GM21529 (cell line): ENCODE measurements around the gene OPCML.

Source experiments
- ATAC-seq: cut with Tn5 transposase; IDR thresholded peaks from one replicate; pipeline ENCODE4 v1.9.1; 2021; ENCODE audit not compliant: unreplicated experiment

The OPCML gene

DNA sequence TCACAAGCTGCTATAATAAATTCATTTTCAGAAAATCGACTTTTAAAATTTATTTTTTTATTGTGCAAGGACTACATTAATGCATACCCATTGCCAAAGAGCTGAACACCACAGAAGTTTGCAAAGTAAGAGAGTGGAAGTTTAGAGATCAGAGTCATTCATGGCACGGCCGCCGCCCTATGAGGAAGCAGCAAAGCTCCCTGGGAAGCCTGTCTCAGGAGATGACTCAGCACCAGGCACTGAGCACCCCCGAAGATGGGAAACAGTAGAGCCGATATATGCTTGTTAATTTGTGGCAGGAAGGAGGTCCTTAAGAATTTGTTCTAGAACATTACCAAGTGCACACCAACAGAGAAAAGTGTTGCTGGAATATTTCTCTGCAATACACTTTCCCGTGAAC is 693.7 kb downstream of the OPCML start:
- no peak for ATAC-seq

DNA sequence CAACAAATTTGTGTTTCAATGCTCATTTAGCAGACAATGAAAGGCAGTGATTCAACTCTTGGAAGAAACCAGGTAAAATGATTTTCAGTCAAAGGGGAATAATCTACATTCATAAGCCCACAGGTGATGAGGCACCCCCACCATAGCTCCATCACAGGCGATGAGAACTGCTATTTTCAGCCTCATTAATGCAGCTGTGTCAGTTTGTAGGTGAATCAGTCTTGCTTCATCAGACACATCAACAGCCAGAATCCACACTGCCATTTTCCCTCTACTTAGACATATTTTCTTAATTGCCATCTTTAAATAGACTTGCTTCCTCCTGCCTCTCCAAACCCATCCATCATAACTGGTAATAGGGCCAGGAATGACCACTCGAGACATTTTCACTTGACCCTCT is 701.0 kb downstream of the OPCML start:
- ATAC-seq, result no peak

DNA sequence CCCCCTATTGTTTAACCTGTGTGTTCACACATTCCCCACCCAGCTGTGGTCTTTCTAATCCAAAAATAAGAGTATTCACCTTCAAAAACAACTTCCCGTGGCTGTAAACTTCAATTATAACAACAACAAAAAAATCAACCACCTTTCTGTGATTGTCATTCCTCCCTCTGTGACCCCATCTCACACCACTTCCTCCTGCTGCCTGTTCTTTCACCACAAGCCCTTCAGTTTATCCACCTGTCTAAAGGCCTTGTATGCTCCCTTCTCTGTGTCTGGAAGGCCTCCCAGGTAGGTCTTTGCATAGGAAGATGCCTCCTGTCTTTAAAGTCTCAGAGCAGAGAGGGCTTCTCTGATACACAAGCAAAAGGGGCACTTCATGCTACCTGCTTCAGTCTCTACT is 707.7 kb downstream of the OPCML start:
- no peak for ATAC-seq

DNA sequence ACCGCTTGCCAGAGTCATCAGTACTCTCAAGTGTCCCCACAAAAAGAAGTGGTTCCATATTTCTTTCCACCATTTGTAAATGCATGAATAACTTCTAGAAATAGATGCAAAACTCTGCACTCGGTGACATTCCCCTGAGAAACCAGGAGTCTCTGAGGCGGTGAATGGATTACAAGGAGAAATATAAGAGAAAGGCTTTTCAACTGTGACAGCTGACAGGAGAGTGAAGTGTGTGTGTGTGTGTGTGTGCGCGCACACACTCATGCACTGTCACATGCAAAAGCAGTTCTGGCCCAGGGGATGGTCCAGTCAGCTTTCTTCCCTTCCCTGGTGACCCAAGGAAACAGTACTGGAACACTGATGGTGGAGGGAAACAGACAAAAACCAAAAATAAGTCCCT is 710.0 kb downstream of the OPCML start:
- no peak for ATAC-seq

DNA sequence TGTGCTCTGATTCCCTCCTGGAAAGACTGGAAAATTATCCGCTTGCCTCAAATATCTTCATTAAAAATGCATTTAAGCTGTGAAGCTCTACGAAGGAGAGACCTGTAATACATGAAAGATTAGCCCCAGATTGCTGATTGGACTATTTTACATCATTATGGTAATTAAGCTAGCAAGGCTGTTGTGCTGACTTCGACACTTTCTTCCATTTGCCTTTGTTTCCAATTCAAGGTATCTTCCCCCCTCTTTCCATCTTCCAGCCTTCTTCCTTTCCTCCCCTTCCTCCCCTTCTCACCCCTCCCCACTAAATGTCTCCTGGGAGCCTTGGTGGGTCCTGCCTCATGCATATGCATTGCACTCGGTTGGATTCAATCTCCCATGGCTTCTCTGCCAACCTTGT is 710.8 kb downstream of the OPCML start:
- no peak for ATAC-seq

DNA sequence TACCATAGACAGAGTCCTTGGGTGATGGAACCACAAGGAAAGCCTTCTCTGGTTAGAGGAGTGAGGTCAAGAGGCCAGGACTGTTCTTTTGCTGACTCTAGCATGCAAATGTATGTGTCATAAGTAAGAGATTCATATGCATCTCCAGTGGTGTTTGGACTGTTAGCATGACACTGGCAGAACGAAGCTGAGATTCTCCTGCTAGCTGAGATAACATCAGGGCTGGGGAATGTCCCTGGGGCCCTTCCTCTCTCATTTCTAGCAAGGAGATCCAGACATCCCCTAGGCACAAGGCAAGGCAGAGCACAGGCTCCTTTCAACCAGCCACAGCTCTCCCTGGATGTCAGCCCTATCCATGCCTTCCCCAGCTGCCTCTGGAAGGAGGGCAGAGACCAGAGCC is 711.3 kb downstream of the OPCML start:
- ATAC-seq, result no peak

DNA sequence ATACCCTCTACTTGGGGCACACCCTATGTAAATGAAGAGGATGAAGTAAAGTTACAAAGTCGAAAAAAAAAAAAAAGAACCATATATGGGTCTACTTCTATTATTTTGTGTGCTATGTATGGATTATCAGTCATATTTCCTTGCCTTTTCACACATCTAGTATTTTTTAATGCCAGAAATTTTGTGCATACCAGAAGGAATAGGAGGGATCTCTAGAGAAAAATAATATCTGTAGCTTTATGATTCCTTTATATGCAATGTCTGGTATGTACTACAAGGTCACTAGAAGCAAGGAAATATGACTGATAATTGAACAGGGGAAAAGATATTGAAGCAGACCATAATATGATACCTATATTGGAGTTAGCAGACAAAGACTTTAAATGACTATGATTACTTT is 713.4 kb downstream of the OPCML start:
- ATAC-seq, result no peak

DNA sequence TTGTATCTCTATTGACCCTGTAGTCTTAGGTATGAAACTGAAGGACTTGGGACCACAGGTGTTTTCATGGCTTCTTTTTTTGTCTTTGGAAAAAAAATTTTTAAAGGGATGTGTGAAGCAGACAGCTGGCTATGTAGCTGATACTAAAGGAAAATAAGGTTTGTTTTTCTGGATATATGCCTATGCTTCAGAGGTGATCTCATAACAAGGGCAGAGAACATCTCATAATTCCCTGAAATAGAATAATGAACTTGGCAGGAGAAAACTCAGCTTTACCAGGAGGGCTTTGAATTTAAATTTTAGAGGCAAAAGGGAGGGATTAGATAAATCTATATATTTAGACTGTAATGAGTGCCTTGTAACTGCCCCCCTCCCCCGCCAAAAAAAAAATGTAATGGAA is 714.9 kb downstream of the OPCML start:
- no peak for ATAC-seq

DNA sequence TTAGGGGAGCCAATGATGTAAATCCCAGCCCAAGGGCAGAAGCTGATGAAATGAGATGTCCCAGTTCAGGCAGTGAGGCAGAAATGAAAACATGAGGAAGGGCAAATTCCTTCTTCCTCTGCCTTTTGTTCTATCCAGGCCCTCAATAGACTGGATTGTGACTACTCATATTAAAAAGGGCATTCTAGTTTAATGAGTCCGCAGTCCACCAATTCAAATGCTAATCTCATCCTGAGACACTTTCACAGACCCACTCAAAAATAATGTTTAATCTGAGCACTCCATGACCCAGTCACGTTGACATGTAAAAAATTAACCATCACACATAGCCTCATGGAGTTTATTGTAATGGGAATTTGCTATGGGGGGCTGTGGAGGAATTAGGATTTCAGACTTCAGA is 717.9 kb downstream of the OPCML start:
- ATAC-seq, result no peak

DNA sequence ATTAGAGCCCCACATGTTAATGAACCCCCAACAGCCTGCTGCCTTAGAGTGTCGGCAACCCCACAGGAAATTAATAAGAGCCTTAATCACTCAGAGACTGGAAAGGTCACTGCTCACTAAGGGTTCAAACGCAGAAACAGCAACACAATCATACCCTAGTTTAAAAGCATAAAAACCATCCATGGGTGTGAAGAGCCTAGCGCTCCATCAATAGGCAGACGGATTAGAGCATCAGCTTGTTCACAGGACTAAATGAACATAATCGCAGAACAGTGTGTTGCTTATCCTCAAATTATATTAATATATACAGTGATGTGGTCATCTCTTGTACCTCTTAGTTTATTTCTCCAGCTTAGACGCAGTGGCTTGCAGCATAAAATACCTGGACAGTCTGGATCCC is 720.7 kb downstream of the OPCML start:
- no peak for ATAC-seq

DNA sequence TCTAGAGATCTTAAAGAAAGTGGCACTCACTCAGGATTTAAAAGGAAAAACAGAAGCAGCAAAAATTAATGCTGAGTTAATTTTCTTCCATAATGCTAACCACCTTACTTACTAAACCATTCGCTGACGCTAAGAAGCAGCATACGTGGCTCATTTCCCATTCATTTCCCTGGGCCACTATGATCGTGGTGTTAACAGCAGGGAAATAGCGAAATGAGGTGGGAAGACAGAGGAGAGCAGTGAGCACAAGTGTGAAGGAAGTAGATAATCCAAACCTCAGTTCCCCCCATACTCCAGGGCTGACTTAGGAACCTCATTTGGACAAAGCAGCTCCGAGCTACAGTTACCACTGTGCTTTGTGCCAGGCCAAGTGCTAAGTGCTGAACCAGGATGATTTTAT is 723.2 kb downstream of the OPCML start:
- ATAC-seq, result no peak

DNA sequence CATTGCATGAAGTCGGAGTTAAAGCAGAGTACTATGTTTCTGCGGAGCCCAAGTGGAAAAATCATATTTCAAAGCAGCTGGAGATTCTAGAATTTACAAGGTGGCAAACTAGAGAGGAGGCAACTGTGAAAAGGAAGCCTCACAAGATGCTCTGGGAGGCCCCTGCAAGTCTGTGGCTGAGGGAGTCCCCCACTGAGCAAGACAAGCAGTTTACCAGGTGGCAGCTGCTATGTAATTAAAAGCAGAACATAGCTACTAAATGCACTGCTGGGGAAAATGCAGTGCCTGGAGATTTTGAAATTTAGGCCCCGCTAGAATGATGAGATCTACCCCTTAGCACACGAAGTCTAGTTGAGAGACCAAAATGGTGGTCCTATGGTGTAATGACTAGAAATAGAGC is 728.0 kb downstream of the OPCML start:
- no peak for ATAC-seq

DNA sequence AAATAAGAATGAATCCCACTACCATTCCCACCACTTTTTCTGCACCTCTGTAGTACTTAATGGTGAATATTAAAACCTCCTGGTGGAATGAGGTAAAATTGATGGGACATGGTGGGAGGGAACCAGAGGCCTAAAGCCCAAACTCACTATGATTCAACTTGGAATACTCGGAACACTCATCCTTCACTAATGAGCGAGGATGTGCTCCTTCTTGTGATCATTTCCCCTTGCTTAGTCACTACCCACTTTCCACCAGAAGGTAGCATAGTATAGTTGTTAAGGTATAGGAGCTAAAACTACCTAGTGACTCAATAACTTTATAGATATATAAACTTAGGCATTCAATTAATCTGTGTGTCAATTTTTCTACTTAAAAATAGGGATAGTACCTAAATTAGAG is 728.9 kb downstream of the OPCML start:
- no peak for ATAC-seq

DNA sequence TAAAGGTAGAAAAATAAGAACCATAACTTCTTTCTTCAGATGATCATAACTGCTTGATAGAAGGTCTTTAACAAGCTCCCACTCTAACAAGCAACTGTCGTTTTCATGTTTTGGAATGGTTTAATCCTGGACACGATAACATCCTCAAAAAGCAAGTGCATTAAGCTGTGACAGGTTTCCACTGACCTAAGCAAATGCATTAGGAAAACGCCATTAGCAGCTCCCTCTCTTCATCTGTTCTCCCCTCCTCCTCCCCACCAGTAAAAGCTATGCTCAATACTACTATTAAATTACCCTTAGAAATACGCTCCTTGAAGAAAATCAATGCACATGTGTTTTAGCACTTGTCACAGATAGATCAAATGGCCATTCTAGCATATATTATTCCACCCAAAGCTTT is 729.4 kb downstream of the OPCML start:
- no peak for ATAC-seq

DNA sequence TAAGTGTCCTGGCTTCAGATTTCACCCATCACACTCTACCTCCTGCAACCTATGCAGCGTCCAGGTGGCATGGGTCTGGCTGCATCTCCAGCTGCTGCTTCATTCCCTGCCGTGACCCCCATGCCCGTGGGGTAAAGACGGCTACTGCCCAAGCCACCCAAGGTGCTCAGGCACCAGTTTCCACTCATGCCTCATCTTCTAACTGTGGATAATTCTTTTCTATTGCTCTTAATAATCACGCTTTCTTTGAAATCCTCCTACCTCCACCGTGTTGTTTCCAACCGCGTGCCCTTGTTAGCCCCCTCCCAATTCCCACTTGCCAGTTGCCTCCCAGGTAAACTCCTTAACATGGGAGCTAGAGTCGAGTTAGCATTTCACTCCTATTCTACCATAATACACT is 738.5 kb downstream of the OPCML start:
- ATAC-seq, result no peak

DNA sequence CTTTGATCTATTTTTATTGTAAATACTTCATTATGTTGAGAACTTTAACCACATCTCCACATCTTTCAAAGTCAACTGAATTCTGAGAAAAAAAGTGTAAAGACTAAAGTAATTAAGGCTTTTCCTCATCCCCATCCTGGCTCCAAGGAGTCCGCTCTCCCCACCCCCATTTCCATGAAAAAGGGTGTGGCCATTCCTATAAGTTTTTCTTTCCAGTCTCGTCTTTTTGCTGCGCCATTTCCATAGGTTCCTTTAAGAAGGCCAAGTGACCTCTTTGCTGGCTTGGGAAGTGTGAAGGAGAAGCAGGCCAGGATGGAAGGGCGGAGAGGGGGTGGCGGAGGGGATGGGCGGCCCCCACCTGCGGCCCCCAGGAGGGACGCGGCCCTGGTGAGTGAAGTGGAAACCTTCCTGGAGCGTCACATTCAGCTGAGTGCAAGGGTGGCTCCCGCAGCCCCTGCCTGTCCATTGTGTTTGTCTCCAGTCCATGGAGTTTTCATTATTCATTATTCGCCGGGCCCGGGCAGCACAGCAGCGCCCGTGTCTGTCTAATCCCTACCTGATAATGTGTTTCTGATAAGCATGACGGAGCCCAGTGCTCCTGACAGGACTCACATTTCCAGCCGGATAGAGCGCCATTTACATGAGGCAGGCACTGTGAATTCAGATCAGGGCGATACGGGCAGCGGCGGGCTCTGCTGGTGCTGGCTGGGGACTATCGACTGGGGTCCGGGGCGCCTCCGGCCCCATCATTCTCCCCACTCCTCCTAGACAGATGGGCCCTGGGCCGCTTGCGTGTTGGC is 739.8 kb downstream of the OPCML start:
- no peak for ATAC-seq

DNA sequence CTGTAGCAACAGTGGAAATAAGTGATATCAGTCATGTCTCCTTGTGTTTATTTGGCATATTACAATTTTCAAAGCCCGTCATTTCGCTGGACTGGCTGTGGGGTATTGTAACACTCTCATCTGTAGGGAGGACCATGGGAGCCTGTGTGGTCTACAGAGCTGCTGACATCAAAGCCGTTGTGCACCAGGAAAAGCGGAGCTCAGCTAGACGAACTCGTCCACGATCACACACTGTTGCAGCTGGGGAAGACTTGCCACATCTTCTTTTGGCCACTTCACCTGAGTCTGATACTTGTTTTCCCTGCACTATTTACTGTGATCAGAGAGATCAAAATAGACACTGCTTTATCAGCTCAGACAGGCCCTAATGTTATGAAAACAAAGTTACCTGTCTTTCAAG is 741.3 kb downstream of the OPCML start:
- ATAC-seq, result no peak

DNA sequence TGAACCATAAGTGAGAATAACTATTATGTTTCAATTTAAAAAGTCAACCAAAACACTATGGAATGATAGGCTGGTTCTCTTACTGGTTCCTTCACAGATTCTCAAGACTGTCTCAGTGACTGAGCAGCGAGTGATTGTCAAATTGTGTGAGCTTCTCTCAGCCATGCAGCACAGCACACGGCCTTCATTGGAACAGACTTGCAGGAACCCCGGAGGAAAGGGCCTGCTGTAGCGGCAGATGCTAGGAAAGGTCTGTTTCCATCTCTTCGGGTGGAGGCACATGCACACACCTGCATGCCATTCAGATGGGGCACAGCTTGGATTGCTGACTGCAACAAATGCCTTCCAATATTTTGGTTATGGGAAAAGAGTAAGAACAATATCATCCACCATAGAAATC is 741.8 kb downstream of the OPCML start:
- no peak for ATAC-seq

DNA sequence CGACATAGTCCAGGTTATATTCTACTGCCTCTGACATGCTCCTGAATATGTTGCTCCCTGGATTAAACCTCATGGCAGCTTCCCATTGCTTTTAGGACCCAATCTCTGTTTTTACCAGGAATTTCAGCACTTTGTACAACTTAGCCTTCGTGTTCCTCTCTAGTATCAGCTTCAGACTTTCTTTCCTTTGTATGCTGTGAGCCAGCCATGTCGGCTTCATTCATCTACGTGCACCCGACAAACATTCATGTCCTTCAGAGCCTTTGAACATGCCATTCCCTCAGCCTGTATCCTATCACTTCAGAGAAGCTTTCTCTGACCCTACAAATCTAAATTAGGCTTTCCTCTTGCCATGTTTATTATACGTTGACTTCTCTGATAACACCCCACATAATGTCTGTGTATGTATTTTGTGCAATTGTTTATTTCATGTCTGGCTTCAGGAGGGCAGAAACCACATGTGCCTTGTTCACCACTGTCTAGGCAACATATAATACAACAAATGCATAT is 743.4 kb downstream of the OPCML start:
- ATAC-seq, result no peak

DNA sequence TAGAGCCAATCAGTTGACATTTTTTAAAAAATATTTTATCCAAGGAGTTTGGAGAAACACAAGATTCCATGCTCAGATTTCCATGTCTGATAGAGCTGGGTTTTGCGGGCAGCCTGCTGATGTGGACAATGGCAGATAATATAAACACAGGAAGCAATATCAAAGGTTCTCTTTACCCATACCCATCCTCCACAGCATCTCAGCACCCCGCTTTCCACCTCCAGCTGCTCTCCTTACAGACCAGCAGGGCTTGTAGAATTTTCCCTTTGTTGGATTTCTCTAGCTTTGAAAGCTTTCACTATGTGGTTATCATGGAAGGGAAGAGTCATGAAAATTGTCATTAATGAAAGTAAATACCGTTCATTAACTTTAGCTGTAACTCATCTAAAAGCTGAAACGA is 746.4 kb downstream of the OPCML start:
- ATAC-seq, result no peak

DNA sequence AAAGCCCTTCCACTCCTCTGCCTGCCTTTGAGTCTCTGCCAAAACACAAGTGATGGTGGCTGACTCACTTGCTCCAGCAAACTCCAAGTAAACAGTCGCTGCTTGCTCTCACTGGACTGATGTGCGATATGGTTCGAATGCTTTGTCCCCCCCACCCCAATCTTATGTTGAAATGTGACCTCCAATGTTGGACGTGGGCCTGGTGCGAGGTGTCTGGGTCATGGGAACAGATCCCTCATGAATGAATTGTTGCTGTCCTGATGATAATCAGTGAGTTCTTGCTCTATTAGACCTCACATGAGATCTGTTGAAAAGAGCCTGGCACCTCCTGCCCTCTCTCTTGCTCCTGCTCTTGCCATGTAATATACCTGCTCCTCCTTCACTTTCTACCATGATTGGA is 747.9 kb downstream of the OPCML start:
- no peak for ATAC-seq

DNA sequence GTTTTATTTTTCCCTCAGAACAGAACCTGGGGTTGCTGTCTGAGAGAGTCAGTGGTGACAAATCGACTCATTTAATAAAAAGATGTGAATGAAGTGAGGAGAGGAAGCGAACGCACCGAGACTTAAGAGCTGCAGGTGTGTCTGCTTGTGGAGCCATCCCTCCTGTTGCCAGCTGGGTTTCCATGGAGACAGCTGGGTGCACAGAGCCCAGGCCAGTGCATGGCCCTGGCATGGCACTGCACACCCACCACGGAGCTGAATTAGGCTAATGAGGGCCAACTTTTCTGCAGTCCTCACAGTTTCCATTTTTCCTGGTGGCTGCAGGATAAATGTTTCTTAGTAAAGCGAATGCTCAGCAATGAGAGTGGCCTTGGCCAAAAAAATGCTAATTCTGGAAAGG is 750.2 kb downstream of the OPCML start:
- ATAC-seq, result no peak

DNA sequence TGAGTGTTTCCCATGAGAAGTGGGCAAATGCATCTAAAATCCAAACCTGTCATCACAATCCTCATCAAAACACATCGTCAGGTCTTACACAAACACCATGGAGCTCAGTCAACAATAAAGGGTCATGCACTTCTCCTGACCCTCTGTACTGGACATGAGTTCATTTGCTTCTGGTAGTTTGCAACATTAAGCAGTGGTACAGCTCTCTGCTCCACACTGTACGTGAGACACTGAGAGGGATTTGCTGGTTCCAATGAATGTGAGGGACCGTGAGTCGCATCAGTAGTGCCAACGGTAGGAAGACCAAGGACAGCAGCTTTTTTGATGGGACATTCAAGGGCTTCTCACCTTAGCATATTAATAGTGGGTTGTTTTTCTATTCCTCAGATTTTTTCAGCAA is 752.3 kb downstream of the OPCML start:
- no peak for ATAC-seq
